ENCODE results near the gene GRID1. TPM values are rescaled to one million over a fixed set of nuclear protein-coding genes. Genes with fewer than 3 reads are reported as not detected.

GRID1 gene
- total RNA-seq, 1 experiment from 2014 or later, result not detected

DNA sequence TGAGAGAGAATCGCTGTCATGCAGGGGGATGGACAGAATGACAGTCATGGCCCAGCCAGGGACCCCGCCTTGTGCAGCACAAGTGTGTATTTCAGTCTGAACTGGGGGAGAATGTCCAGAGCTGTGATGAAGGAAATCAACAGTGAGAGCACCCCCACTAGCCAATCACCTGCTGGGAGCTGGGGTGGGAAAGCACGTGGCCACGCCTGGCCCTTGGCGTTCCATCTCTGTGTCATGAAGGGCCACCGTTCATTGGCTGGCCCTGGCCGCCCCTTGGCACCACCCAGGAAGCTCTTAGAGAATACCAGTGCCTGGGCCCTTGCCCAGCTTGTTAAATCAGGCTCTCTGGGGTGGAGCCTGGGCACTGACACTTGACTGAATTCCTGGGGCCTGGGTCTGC is 22.8 kb downstream of the GRID1 start:
- Histone ChIP-seq H3K4me3 (ENCODE audit: low read length) (no peak overlapping the region), H3K9me3 (ENCODE audit: low read length) (no peaks in the 10 kb centered on the region), H3K79me2 (ENCODE audit: low read length) (no peaks in the 10 kb centered on the region), H3K27me3 (ENCODE audit: low read length) (no peaks in the 10 kb centered on the region), H4K20me1 (ENCODE audit: low read length) (no peaks in the 10 kb centered on the region), H3K4me2 (ENCODE audit: low read length) (no peak overlapping the region), H3K9me2 (replicated peaks; ENCODE audit: low read length) (no peaks in the 10 kb centered on the region), H3F3A (ENCODE audit: low read length, unreplicated experiment) (no peaks in the 10 kb centered on the region), H3K9ac (ENCODE audit: low read length) (no peak overlapping the region), H3K4me1 (ENCODE audit: insufficient read depth, low read length) (peaks cover 4% of the 10 kb centered on the region; the same call in 1 of the 2 replicates), H2AFZ (ENCODE audit: low read length) (no peak overlapping the region), H3K36me3 (ENCODE audit: low read depth, low read length) (no peaks in the 10 kb centered on the region), H3K27ac (ENCODE audit: low read length) (no peak overlapping the region)
- TF ChIP-seq EZH2 (IDR thresholded peaks at IDR 0.05; ENCODE audit: low read length, unreplicated experiment) (no peak), EZH2phosphoT487 (IDR thresholded peaks at IDR 0.05; ENCODE audit: borderline replicate concordance, low read length) (no peak)
- TF ChIP-seq, protein P1, sequence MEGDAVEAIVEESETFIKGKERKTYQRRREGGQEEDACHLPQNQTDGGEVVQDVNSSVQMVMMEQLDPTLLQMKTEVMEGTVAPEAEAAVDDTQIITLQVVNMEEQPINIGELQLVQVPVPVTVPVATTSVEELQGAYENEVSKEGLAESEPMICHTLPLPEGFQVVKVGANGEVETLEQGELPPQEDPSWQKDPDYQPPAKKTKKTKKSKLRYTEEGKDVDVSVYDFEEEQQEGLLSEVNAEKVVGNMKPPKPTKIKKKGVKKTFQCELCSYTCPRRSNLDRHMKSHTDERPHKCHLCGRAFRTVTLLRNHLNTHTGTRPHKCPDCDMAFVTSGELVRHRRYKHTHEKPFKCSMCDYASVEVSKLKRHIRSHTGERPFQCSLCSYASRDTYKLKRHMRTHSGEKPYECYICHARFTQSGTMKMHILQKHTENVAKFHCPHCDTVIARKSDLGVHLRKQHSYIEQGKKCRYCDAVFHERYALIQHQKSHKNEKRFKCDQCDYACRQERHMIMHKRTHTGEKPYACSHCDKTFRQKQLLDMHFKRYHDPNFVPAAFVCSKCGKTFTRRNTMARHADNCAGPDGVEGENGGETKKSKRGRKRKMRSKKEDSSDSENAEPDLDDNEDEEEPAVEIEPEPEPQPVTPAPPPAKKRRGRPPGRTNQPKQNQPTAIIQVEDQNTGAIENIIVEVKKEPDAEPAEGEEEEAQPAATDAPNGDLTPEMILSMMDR (conservative IDR thresholded peaks at IDR 0.05; ENCODE audit: low read depth, low read length), result no peak
- POLR2A ChIA-PET (ENCODE audit: unreplicated experiment), result no interaction called here
- DNase-seq (no peak), ATAC-seq (no peak)
- CTCF ChIA-PET, result no interaction called here
- BruUV-seq (replicated peaks), result no TSS peak
- intact Hi-C loops (cut with micrococcal nuclease), result no loop called here

DNA sequence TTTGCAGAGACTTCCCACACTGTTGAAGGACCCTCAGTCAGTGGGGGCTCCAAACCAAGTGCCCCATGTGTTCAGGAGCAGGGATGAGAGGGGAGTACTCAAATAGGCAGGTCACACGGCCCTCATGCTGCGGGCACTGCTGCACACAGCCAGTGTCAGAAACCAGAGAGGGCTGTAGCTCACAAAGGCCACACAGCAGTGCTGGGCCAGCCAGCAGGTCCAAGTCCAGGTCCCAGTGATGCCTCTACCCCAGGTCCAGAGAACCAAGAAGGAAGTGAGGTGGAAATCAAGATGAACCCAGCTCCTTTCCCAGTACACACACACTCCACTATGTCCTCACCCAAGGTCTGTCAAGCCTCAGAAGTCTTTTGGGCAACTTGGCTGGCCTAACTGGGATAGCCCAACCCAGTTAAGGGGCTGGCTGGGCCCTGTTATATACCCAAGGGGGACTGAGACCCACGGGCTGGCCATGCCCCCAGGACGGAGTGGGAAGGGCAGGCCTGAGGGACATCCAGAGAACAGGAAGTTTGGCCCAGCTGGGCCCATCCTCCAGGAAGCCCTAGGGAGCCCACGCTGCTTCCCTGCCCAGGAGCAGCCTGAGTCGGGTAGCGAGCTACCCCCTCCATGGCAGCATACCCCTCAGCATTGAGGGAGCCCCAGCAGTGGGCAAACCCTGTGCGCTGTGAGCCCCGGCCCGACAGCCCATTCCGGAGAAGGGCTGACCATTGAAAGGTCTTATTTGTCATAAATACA is 24.3 kb downstream of the GRID1 start:
- Histone ChIP-seq H3K4me1 (ENCODE audit: insufficient read depth, low read length) (peaks cover 3% of the 10 kb centered on the region; the same call in 1 of the 2 replicates), H3F3A (ENCODE audit: low read length, unreplicated experiment) (no peaks in the 10 kb centered on the region), H4K20me1 (ENCODE audit: low read length) (no peaks in the 10 kb centered on the region), H3K4me3 (ENCODE audit: low read length) (no peak overlapping the region), H3K4me2 (ENCODE audit: low read length) (no peak overlapping the region), H3K27ac (ENCODE audit: low read length) (no peak overlapping the region), H2AFZ (ENCODE audit: low read length) (no peak overlapping the region), H3K9me3 (ENCODE audit: low read length) (no peaks in the 10 kb centered on the region), H3K27me3 (ENCODE audit: low read length) (no peaks in the 10 kb centered on the region), H3K9ac (ENCODE audit: low read length) (no peak overlapping the region), H3K79me2 (ENCODE audit: low read length) (no peaks in the 10 kb centered on the region), H3K9me2 (replicated peaks; ENCODE audit: low read length) (no peaks in the 10 kb centered on the region), H3K36me3 (ENCODE audit: low read depth, low read length) (no peaks in the 10 kb centered on the region)
- CTCF ChIA-PET, result no interaction called here
- POLR2A ChIA-PET (ENCODE audit: unreplicated experiment), result no interaction called here
- no peak for DNase-seq
- intact Hi-C loops (cut with micrococcal nuclease), result no loop called here
- BruUV-seq (replicated peaks), result no TSS peak
- TF ChIP-seq, protein P1 (conservative IDR thresholded peaks at IDR 0.05; ENCODE audit: low read depth, low read length), result no peak
- TF ChIP-seq EZH2 (IDR thresholded peaks at IDR 0.05; ENCODE audit: low read length, unreplicated experiment) (no peak), EZH2phosphoT487 (IDR thresholded peaks at IDR 0.05; ENCODE audit: borderline replicate concordance, low read length) (no peak)
- ATAC-seq, result no peak

DNA sequence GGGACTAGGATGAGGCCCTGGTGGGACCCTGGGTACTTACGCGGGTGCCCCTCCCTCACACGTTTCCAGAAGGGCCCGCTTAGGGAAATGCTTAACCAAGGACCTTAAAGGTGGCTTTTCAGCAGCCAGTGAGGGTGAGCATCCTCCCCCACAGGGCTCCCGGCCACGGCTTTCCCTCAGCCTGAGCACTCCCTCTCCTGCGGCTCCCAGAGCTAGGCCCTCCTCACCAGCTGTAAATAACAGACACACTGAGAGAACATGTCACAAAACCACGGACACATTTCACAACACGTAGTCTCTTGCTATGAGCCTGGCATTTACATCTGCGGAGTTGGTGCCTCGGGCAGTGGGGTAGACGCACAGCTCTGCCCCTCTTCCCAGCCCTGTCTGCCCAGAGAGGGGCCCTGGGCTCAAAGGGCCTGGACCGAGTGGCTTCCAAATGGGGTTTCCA is 25.2 kb downstream of the GRID1 start:
- ATAC-seq, result no peak
- Histone ChIP-seq H3K4me2 (ENCODE audit: low read length) (no peak overlapping the region), H3K4me3 (ENCODE audit: low read length) (no peak overlapping the region), H2AFZ (ENCODE audit: low read length) (no peak overlapping the region), H3K27me3 (ENCODE audit: low read length) (no peaks in the 10 kb centered on the region), H3F3A (ENCODE audit: low read length, unreplicated experiment) (no peaks in the 10 kb centered on the region), H4K20me1 (ENCODE audit: low read length) (no peaks in the 10 kb centered on the region), H3K9ac (ENCODE audit: low read length) (no peak overlapping the region), H3K9me3 (ENCODE audit: low read length) (no peaks in the 10 kb centered on the region), H3K4me1 (ENCODE audit: insufficient read depth, low read length) (no peaks in the 10 kb centered on the region), H3K79me2 (ENCODE audit: low read length) (no peaks in the 10 kb centered on the region), H3K36me3 (ENCODE audit: low read depth, low read length) (no peaks in the 10 kb centered on the region), H3K9me2 (replicated peaks; ENCODE audit: low read length) (no peaks in the 10 kb centered on the region), H3K27ac (ENCODE audit: low read length) (no peak overlapping the region)
- ChIA-PET CTCF (no interaction called here), POLR2A (ENCODE audit: unreplicated experiment) (no interaction called here)
- no TSS peak for BruUV-seq (replicated peaks)
- no peak for DNase-seq
- intact Hi-C loops (cut with micrococcal nuclease), result no loop called here
- TF ChIP-seq EZH2 (IDR thresholded peaks at IDR 0.05; ENCODE audit: low read length, unreplicated experiment) (no peak), EZH2phosphoT487 (IDR thresholded peaks at IDR 0.05; ENCODE audit: borderline replicate concordance, low read length) (no peak)
- TF ChIP-seq, protein P1 (conservative IDR thresholded peaks at IDR 0.05; ENCODE audit: low read depth, low read length), result no peak

All from PC-3 (cell line).